Measurements from ENCODE around the gene TMEM150A. TPM values are rescaled to one million over a fixed set of nuclear protein-coding genes. Genes with fewer than 3 reads are reported as not detected.

Gene TMEM150A
- total and polyA plus RNA-seq, 2 of the 13 experiments (the other 11 are each of a cell fraction or from before 2014, with no cell fraction given): 30.1 to 70.4 TPM

DNA sequence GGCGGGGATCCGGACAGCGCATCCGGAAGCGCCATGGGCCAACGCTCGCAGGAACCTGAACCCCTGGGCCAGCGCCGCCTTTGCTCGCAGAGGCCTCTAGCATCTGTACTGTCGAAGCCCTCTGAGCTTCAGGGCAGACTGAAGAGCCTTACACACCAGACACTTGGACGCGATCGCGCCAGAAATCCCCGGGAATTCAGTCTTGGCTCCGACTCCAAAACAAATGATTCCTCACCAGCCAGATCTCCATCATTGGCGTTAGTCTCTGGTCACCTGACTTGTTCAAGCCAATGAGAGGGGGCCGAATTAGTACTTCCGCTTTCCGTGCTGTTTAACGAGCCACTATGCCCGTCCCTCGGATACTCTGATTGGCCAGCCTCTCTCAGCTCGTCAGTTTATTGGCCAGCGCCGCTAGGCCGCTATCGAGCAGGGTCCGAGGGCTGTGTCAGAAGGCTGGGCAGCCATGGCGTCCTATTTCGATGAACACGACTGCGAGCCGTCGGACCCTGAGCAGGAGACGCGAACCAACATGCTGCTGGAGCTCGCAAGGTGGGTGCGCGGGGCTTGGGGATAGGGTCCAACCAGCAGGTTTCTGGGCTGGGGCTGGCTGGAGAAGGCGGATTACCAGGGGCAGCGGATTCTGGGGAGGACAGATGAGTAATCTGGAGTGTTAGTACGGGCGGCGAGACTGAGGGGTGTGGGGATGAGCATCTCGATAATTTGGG lies 7.0 kb downstream of the TMEM150A start, which contains the start of gene RNF181 (continued):
- peak; percentile 73 for TF ChIP-seq SALL1 (CRISPR knock-in tag; IDR thresholded peaks at IDR 0.05)
- TF ChIP-seq SRF (IDR thresholded peaks at IDR 0.05; ENCODE audit: low read depth, low read length): peak; percentile 41; the same call in 1 of the 2 replicates
- 0 out of 2 replicates have a peak, but pooled peaks have one; percentile 73 for TF ChIP-seq ZNF564 (CRISPR knock-in tag; IDR thresholded peaks at IDR 0.05)
- TF ChIP-seq ZBTB20 (CRISPR knock-in tag; IDR thresholded peaks at IDR 0.05; ENCODE audit: borderline replicate concordance, low read depth): peak; percentile 64
- TF ChIP-seq, protein P1, sequence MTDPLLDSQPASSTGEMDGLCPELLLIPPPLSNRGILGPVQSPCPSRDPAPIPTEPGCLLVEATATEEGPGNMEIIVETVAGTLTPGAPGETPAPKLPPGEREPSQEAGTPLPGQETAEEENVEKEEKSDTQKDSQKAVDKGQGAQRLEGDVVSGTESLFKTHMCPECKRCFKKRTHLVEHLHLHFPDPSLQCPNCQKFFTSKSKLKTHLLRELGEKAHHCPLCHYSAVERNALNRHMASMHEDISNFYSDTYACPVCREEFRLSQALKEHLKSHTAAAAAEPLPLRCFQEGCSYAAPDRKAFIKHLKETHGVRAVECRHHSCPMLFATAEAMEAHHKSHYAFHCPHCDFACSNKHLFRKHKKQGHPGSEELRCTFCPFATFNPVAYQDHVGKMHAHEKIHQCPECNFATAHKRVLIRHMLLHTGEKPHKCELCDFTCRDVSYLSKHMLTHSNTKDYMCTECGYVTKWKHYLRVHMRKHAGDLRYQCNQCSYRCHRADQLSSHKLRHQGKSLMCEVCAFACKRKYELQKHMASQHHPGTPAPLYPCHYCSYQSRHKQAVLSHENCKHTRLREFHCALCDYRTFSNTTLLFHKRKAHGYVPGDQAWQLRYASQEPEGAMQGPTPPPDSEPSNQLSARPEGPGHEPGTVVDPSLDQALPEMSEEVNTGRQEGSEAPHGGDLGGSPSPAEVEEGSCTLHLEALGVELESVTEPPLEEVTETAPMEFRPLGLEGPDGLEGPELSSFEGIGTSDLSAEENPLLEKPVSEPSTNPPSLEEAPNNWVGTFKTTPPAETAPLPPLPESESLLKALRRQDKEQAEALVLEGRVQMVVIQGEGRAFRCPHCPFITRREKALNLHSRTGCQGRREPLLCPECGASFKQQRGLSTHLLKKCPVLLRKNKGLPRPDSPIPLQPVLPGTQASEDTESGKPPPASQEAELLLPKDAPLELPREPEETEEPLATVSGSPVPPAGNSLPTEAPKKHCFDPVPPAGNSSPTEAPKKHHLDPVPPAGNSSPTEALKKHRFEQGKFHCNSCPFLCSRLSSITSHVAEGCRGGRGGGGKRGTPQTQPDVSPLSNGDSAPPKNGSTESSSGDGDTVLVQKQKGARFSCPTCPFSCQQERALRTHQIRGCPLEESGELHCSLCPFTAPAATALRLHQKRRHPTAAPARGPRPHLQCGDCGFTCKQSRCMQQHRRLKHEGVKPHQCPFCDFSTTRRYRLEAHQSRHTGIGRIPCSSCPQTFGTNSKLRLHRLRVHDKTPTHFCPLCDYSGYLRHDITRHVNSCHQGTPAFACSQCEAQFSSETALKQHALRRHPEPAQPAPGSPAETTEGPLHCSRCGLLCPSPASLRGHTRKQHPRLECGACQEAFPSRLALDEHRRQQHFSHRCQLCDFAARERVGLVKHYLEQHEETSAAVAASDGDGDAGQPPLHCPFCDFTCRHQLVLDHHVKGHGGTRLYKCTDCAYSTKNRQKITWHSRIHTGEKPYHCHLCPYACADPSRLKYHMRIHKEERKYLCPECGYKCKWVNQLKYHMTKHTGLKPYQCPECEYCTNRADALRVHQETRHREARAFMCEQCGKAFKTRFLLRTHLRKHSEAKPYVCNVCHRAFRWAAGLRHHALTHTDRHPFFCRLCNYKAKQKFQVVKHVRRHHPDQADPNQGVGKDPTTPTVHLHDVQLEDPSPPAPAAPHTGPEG (CRISPR knock-in tag; IDR thresholded peaks at IDR 0.05): peak; percentile 90; the same call in 1 of the 2 replicates
- TF ChIP-seq, protein P2, sequence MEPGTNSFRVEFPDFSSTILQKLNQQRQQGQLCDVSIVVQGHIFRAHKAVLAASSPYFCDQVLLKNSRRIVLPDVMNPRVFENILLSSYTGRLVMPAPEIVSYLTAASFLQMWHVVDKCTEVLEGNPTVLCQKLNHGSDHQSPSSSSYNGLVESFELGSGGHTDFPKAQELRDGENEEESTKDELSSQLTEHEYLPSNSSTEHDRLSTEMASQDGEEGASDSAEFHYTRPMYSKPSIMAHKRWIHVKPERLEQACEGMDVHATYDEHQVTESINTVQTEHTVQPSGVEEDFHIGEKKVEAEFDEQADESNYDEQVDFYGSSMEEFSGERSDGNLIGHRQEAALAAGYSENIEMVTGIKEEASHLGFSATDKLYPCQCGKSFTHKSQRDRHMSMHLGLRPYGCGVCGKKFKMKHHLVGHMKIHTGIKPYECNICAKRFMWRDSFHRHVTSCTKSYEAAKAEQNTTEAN (CRISPR knock-in tag; conservative IDR thresholded peaks at IDR 0.05): peak; percentile 12
- 0 out of 2 replicates have a peak, but pooled peaks have one; percentile 64 for TF ChIP-seq WIZ (CRISPR knock-in tag; IDR thresholded peaks at IDR 0.05)
- TF ChIP-seq CREB1 (IDR thresholded peaks at IDR 0.05): peak; percentile 82
- TF ChIP-seq CREB1 (CRISPR knock-in tag; IDR thresholded peaks at IDR 0.05): peak; percentile 92
- TF ChIP-seq ZNF337 (CRISPR knock-in tag; IDR thresholded peaks at IDR 0.05; ENCODE audit: borderline replicate concordance, low read depth): peak; percentile 78; the same call in 1 of the 2 replicates
- TF ChIP-seq, protein P3, sequence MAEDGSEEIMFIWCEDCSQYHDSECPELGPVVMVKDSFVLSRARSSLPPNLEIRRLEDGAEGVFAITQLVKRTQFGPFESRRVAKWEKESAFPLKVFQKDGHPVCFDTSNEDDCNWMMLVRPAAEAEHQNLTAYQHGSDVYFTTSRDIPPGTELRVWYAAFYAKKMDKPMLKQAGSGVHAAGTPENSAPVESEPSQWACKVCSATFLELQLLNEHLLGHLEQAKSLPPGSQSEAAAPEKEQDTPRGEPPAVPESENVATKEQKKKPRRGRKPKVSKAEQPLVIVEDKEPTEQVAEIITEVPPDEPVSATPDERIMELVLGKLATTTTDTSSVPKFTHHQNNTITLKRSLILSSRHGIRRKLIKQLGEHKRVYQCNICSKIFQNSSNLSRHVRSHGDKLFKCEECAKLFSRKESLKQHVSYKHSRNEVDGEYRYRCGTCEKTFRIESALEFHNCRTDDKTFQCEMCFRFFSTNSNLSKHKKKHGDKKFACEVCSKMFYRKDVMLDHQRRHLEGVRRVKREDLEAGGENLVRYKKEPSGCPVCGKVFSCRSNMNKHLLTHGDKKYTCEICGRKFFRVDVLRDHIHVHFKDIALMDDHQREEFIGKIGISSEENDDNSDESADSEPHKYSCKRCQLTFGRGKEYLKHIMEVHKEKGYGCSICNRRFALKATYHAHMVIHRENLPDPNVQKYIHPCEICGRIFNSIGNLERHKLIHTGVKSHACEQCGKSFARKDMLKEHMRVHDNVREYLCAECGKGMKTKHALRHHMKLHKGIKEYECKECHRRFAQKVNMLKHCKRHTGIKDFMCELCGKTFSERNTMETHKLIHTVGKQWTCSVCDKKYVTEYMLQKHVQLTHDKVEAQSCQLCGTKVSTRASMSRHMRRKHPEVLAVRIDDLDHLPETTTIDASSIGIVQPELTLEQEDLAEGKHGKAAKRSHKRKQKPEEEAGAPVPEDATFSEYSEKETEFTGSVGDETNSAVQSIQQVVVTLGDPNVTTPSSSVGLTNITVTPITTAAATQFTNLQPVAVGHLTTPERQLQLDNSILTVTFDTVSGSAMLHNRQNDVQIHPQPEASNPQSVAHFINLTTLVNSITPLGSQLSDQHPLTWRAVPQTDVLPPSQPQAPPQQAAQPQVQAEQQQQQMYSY (CRISPR knock-in tag; IDR thresholded peaks at IDR 0.05): peak; percentile 82
- TF ChIP-seq MTF2 (CRISPR knock-in tag; IDR thresholded peaks at IDR 0.05; ENCODE audit: borderline replicate concordance): 0 out of 2 replicates have a peak, but pooled peaks have one; percentile 47
- 0 out of 2 replicates have a peak, but pooled peaks have one; percentile 17 for TF ChIP-seq SP5 (CRISPR knock-in tag; IDR thresholded peaks at IDR 0.05; ENCODE audit: borderline replicate concordance, low read depth)
- TF ChIP-seq ZNF180 (CRISPR knock-in tag; IDR thresholded peaks at IDR 0.05; ENCODE audit: borderline replicate concordance, low read depth): 0 out of 2 replicates have a peak, but pooled peaks have one; percentile 66
- peak; percentile 57; the same call in 1 of the 2 replicates for TF ChIP-seq ARNT2 (CRISPR knock-in tag; IDR thresholded peaks at IDR 0.05; ENCODE audit: low read depth)
- 0 out of 2 replicates have a peak, but pooled peaks have one; percentile 44 for TF ChIP-seq FIP1L1 (IDR thresholded peaks at IDR 0.05; ENCODE audit: borderline replicate concordance, insufficient read depth, low read depth, low read length)
- TF ChIP-seq PHF20 (CRISPR knock-in tag; IDR thresholded peaks at IDR 0.05): peak; percentile 86
